ENCODE data around the gene RPL10. TPM values are rescaled to one million over a fixed set of nuclear protein-coding genes. Genes with fewer than 3 reads are reported as not detected.

RPL10 gene
- total and polyA plus RNA-seq, 2 of the 13 experiments (the other 11 are each of a cell fraction or from before 2014, with no cell fraction given), result 2,381 to 4,713 TPM

GRCh38 chrX:154409222-154409871 lies 11.2 kb downstream of the RPL10 start, which contains the start of gene DNASE1L1 (continued):
- TF ChIP-seq HES4 (CRISPR knock-in tag; IDR thresholded peaks at IDR 0.05; ENCODE audit: borderline replicate concordance), result no peak
- TF ChIP-seq CBX1 (IDR thresholded peaks at IDR 0.05; ENCODE audit: low read depth), result no peak
- no peak for TF ChIP-seq ZNF782 (CRISPR knock-in tag; IDR thresholded peaks at IDR 0.05; ENCODE audit: borderline replicate concordance)
- TF ChIP-seq ZNF576 (CRISPR knock-in tag; IDR thresholded peaks at IDR 0.05), result no peak
- TF ChIP-seq ZNF703 (CRISPR knock-in tag; IDR thresholded peaks at IDR 0.05; ENCODE audit: borderline replicate concordance), result no peak
- no peak for TF ChIP-seq NCOA1 (CRISPR knock-in tag; IDR thresholded peaks at IDR 0.05)
- no peak for TF ChIP-seq ZNF619 (CRISPR knock-in tag; IDR thresholded peaks at IDR 0.05)
- TF ChIP-seq, protein P1, sequence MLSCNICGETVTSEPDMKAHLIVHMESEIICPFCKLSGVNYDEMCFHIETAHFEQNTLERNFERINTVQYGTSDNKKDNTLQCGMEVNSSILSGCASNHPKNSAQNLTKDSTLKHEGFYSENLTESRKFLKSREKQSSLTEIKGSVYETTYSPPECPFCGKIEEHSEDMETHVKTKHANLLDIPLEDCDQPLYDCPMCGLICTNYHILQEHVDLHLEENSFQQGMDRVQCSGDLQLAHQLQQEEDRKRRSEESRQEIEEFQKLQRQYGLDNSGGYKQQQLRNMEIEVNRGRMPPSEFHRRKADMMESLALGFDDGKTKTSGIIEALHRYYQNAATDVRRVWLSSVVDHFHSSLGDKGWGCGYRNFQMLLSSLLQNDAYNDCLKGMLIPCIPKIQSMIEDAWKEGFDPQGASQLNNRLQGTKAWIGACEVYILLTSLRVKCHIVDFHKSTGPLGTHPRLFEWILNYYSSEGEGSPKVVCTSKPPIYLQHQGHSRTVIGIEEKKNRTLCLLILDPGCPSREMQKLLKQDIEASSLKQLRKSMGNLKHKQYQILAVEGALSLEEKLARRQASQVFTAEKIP (CRISPR knock-in tag; IDR thresholded peaks at IDR 0.05; ENCODE audit: borderline replicate concordance), result no peak
- TF ChIP-seq ZNF17 (CRISPR knock-in tag; IDR thresholded peaks at IDR 0.05), result no peak
- TF ChIP-seq MED1 (CRISPR knock-in tag; IDR thresholded peaks at IDR 0.05), result no peak
- TF ChIP-seq POGZ (CRISPR knock-in tag; IDR thresholded peaks at IDR 0.05), result no peak
- peak in 1 of 2 experiments; percentile 58; a peak in 2 of 4 replicates for TF ChIP-seq POLR2A (IDR thresholded peaks at IDR 0.05; ENCODE audit: insufficient read depth in 1 of 2, low read depth in 2 of 2, low read length in 2 of 2)
- TF ChIP-seq ZNF44 (CRISPR knock-in tag; IDR thresholded peaks at IDR 0.05), result no peak
- TF ChIP-seq ZSCAN21 (CRISPR knock-in tag; IDR thresholded peaks at IDR 0.05; ENCODE audit: borderline replicate concordance), result no peak
- TF ChIP-seq TARDBP (CRISPR knock-in tag; IDR thresholded peaks at IDR 0.05), result no peak
- no peak for TF ChIP-seq ZNF552 (CRISPR knock-in tag; IDR thresholded peaks at IDR 0.05; ENCODE audit: borderline replicate concordance)
- no peak for TF ChIP-seq SRSF1 (optimal IDR thresholded peaks at IDR 0.05; ENCODE audit: low read depth, low read length)
- TF ChIP-seq TOE1 (CRISPR knock-in tag; IDR thresholded peaks at IDR 0.05), result no peak
- no peak for TF ChIP-seq TSC22D2 (CRISPR knock-in tag; IDR thresholded peaks at IDR 0.05; ENCODE audit: borderline replicate concordance)
- no peak for TF ChIP-seq KAT2B (IDR thresholded peaks at IDR 0.05; ENCODE audit: borderline replicate concordance, low read depth, low read length)
- no peak for TF ChIP-seq ZNF790 (CRISPR knock-in tag; IDR thresholded peaks at IDR 0.05; ENCODE audit: borderline replicate concordance)
- no peak for TF ChIP-seq PHF5A (CRISPR knock-in tag; IDR thresholded peaks at IDR 0.05; ENCODE audit: low read depth, unreplicated experiment)
- TF ChIP-seq ZNF607 (CRISPR knock-in tag; IDR thresholded peaks at IDR 0.05; ENCODE audit: borderline replicate concordance), result no peak; the same call in 1 of the 2 replicates
- TF ChIP-seq PATZ1 (CRISPR knock-in tag; IDR thresholded peaks at IDR 0.05), result peak; percentile 34; the same call in 1 of the 2 replicates
- TF ChIP-seq ZNF317 (CRISPR knock-in tag; IDR thresholded peaks at IDR 0.05), result no peak
- TF ChIP-seq, protein P2, sequence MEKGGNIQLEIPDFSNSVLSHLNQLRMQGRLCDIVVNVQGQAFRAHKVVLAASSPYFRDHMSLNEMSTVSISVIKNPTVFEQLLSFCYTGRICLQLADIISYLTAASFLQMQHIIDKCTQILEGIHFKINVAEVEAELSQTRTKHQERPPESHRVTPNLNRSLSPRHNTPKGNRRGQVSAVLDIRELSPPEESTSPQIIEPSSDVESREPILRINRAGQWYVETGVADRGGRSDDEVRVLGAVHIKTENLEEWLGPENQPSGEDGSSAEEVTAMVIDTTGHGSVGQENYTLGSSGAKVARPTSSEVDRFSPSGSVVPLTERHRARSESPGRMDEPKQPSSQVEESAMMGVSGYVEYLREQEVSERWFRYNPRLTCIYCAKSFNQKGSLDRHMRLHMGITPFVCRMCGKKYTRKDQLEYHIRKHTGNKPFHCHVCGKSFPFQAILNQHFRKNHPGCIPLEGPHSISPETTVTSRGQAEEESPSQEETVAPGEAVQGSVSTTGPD (CRISPR knock-in tag; IDR thresholded peaks at IDR 0.05), result no peak
- no peak for TF ChIP-seq ZNF460 (CRISPR knock-in tag; IDR thresholded peaks at IDR 0.05; ENCODE audit: borderline replicate concordance)

Data from HepG2 (cell line).